HL-60 (cell line): Measurements from ENCODE around the gene RSPO3.

Experiments
- DNase-seq, 2 experiments: peaks; one replicate each; pipeline ENCODE4 v3.0.0-alpha.2; 2010 to 2020; ENCODE audit warnings: low read depth in 1 of 2, low spot score in 1 of 2
- H3K27ac ChIP-seq: fragments of 250-450 bp; sonication (Bioruptor Pico); replicated peaks from 2 replicates; pipeline ENCODE4 v1.5.1; 2020; ENCODE audit warnings: mild to moderate bottlenecking, moderate library complexity
- H3K27me3 ChIP-seq: fragments of 250-450 bp; sonication (Bioruptor Pico); 2 replicates; pipeline ENCODE4 v1.5.1; 2021; ENCODE audit warnings: mild to moderate bottlenecking, moderate library complexity; ENCODE audit not compliant: insufficient read depth, poor library complexity, severe bottlenecking
- H3K4me3 ChIP-seq: replicated peaks from 2 replicates; pipeline ENCODE4 v1.5.1; 2011; ENCODE audit warnings: mild to moderate bottlenecking, control low read depth, low read length; ENCODE audit not compliant: insufficient read depth
- GABPA ChIP-seq: IDR thresholded peaks from 2 replicates; pipeline ENCODE4 v1.6.1; 2012; ENCODE audit warnings: low read depth
- POLR2AphosphoS5 ChIP-seq: IDR thresholded peaks from 2 replicates; pipeline ENCODE4 v1.6.1; 2012; ENCODE audit warnings: low read depth
- SPI1 ChIP-seq: IDR thresholded peaks from 2 replicates; pipeline ENCODE4 v1.6.1; 2012; ENCODE audit warnings: low read depth, mild to moderate bottlenecking, borderline replicate concordance
- long read RNA-seq: library from polyadenylated mRNA; unstranded; transcript quantifications from one replicate; pipeline ENCODE4 v2.0.0, GENCODE V29; 2020
- TF ChIP-seq, protein P1 (sequence below): IDR thresholded peaks from 2 replicates; pipeline ENCODE4 v1.6.1; 2012; ENCODE audit warnings: low read depth; ENCODE audit not compliant: insufficient replicate concordance
- TF ChIP-seq, protein P2 (sequence below): IDR thresholded peaks from one replicate; pipeline ENCODE4 v1.5.1; 2011; ENCODE audit warnings: low read length, control low read depth, inconsistent platforms; ENCODE audit not compliant: insufficient read depth

RSPO3 gene, protein sequence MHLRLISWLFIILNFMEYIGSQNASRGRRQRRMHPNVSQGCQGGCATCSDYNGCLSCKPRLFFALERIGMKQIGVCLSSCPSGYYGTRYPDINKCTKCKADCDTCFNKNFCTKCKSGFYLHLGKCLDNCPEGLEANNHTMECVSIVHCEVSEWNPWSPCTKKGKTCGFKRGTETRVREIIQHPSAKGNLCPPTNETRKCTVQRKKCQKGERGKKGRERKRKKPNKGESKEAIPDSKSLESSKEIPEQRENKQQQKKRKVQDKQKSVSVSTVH
- long read RNA-seq, result 0 reads

DNA sequence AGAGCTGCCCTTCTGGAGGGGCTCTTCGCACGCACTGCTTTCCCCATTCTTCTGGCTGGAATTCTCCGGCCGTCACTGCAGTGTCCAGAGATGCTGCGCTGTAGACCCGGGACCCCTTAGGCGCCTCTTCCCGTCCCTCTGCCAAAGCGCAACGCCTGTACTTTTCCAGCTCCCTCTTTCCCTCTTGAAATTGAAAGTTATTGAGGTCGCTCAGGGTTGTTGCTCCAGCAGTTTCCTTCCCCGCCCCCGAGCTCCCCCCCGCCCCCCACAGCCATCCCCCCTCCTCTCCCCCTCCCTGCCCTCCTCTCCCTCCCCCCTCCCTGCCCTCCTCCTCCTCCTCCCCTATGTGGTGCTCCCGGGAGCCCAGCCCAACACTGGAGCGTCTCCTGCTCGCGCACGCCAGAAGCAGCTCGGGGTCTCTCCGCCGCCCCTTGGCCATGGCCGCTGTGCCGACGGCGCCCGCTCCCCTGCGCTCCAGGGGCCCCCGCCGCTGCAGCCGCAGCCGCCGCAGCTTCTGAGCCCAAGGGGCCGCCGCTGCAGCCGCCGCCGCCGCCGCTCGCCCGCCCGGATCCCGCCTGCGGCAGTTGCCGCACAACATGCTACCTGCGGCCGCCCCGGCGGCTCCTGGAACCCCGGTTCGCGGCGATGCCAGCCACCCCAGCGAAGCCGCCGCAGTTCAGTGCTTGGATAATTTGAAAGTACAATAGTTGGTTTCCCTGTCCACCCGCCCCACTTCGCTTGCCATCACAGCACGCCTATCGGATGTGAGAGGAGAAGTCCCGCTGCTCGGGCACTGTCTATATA, at the start of gene RSPO3:
TSS of gene RSPO3 (plus strand) at position 374 of the 804 bp plus-strand sequence. CDS start 522 bp downstream, outside the sequence.
- Histone ChIP-seq H3K27ac (no peak within 1 kb of the TSS), H3K4me3 (peak within 1 kb of the TSS; percentile 41), H3K27me3 (peaks cover 51% of the 10 kb centered on the region)
- DNase-seq, result peak in 1 of 2 experiments; percentile 32
- TF ChIP-seq, protein P1, sequence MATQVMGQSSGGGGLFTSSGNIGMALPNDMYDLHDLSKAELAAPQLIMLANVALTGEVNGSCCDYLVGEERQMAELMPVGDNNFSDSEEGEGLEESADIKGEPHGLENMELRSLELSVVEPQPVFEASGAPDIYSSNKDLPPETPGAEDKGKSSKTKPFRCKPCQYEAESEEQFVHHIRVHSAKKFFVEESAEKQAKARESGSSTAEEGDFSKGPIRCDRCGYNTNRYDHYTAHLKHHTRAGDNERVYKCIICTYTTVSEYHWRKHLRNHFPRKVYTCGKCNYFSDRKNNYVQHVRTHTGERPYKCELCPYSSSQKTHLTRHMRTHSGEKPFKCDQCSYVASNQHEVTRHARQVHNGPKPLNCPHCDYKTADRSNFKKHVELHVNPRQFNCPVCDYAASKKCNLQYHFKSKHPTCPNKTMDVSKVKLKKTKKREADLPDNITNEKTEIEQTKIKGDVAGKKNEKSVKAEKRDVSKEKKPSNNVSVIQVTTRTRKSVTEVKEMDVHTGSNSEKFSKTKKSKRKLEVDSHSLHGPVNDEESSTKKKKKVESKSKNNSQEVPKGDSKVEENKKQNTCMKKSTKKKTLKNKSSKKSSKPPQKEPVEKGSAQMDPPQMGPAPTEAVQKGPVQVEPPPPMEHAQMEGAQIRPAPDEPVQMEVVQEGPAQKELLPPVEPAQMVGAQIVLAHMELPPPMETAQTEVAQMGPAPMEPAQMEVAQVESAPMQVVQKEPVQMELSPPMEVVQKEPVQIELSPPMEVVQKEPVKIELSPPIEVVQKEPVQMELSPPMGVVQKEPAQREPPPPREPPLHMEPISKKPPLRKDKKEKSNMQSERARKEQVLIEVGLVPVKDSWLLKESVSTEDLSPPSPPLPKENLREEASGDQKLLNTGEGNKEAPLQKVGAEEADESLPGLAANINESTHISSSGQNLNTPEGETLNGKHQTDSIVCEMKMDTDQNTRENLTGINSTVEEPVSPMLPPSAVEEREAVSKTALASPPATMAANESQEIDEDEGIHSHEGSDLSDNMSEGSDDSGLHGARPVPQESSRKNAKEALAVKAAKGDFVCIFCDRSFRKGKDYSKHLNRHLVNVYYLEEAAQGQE, result no peak
- TF ChIP-seq GABPA (no peak), POLR2AphosphoS5 (no peak), SPI1 (no peak)
- TF ChIP-seq, protein P2, sequence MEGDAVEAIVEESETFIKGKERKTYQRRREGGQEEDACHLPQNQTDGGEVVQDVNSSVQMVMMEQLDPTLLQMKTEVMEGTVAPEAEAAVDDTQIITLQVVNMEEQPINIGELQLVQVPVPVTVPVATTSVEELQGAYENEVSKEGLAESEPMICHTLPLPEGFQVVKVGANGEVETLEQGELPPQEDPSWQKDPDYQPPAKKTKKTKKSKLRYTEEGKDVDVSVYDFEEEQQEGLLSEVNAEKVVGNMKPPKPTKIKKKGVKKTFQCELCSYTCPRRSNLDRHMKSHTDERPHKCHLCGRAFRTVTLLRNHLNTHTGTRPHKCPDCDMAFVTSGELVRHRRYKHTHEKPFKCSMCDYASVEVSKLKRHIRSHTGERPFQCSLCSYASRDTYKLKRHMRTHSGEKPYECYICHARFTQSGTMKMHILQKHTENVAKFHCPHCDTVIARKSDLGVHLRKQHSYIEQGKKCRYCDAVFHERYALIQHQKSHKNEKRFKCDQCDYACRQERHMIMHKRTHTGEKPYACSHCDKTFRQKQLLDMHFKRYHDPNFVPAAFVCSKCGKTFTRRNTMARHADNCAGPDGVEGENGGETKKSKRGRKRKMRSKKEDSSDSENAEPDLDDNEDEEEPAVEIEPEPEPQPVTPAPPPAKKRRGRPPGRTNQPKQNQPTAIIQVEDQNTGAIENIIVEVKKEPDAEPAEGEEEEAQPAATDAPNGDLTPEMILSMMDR, result no peak

- Histone ChIP-seq H3K27ac (no peak overlapping the region), H3K27me3 (peaks cover 2% of the 10 kb centered on the region), H3K4me3 (no peak overlapping the region)
- DNase-seq, result no peak
- TF ChIP-seq POLR2AphosphoS5, result no peak
- TF ChIP-seq GABPA, result no peak
- TF ChIP-seq, protein P1, result no peak
- no peak for TF ChIP-seq SPI1
- TF ChIP-seq, protein P2, result no peak
These were observed 48.7 kb upstream of the RSPO3 start for GRCh38 chr6:127069659-127070279.

- no peak for DNase-seq
- TF ChIP-seq SPI1 (no peak), GABPA (no peak), POLR2AphosphoS5 (no peak)
- TF ChIP-seq, protein P2, result no peak
- TF ChIP-seq, protein P1, result no peak
- Histone ChIP-seq H3K27ac (no peak overlapping the region), H3K4me3 (no peak overlapping the region), H3K27me3 (peaks cover 2% of the 10 kb centered on the region)
These were observed 45.2 kb upstream of the RSPO3 start for GRCh38 chr6:127073222-127073621.
